NCI-H187 treated with DMSO at 0.1 percent for 48 hours (cell line): ENCODE results near the gene LMOD3.

ENCODE experiments used
- DNase-seq: peaks from one replicate; lab custom pipeline; 2025; lab: John Stamatoyannopoulos, UW

Gene LMOD3

GRCh38 chr3:69122403-69122802 is at the start of gene LMOD3:
Gene LMOD3 (minus strand): TSS chr3:69122595. CDS start chr3:69122386, 209 bp downstream.
- no peak for DNase-seq

GRCh38 chr3:69172058-69172457 is 49.7 kb upstream of the LMOD3 start:
- no peak for DNase-seq

- DNase-seq: no peak
These were observed 44.1 kb upstream of the LMOD3 start for GRCh38 chr3:69166446-69166845.

- DNase-seq: no peak
These were observed 43.3 kb upstream of the LMOD3 start for GRCh38 chr3:69165744-69166143.

GRCh38 chr3:69164296-69164695 is 41.9 kb upstream of the LMOD3 start:
- DNase-seq: no peak

- DNase-seq: no peak
These were observed 40.0 kb upstream of the LMOD3 start for GRCh38 chr3:69162308-69162980.

GRCh38 chr3:69161587-69162307 is 39.4 kb upstream of the LMOD3 start:
- no peak for DNase-seq

- DNase-seq: no peak
These were observed 38.1 kb upstream of the LMOD3 start for GRCh38 chr3:69160525-69160924.

- no peak for DNase-seq
These were observed 37.7 kb upstream of the LMOD3 start for GRCh38 chr3:69160107-69160506.

- no peak for DNase-seq
These were observed 27.2 kb upstream of the LMOD3 start for GRCh38 chr3:69149586-69149985.

GRCh38 chr3:69145688-69146087 is 23.3 kb upstream of the LMOD3 start:
- no peak for DNase-seq

GRCh38 chr3:69144631-69145245 is 22.3 kb upstream of the LMOD3 start:
- DNase-seq: no peak

- DNase-seq: no peak
These were observed 21.2 kb upstream of the LMOD3 start for GRCh38 chr3:69143612-69144011.

GRCh38 chr3:69142797-69143454 is 20.5 kb upstream of the LMOD3 start:
- no peak for DNase-seq

GRCh38 chr3:69142090-69142489 is 19.7 kb upstream of the LMOD3 start:
- DNase-seq: no peak

- DNase-seq: no peak
These were observed 18.9 kb upstream of the LMOD3 start for GRCh38 chr3:69141313-69141712.

GRCh38 chr3:69137412-69137811 is 15.0 kb upstream of the LMOD3 start:
- DNase-seq: no peak

- DNase-seq: no peak
These were observed 14.6 kb upstream of the LMOD3 start for GRCh38 chr3:69137005-69137404.

GRCh38 chr3:69130689-69131088 is 8.3 kb upstream of the LMOD3 start:
- no peak for DNase-seq

- DNase-seq: no peak
These were observed 7.1 kb upstream of the LMOD3 start for GRCh38 chr3:69129531-69129930.

- no peak for DNase-seq
These were observed 6.1 kb upstream of the LMOD3 start for GRCh38 chr3:69128509-69128908.

GRCh38 chr3:69126999-69127398 is 4.6 kb upstream of the LMOD3 start:
- no peak for DNase-seq

- DNase-seq: no peak
These were observed 3.8 kb upstream of the LMOD3 start for GRCh38 chr3:69126216-69126615.
